ENCODE results near the gene RAB11FIP3.

Gene RAB11FIP3

GRCh38 chr16:546909-547770 lies 121.7 kb downstream of the RAB11FIP3 start:
- TF ChIP-seq TAF1 (IDR thresholded peaks at IDR 0.05; ENCODE audit: low read depth), result no peak
- TF ChIP-seq, protein P1, sequence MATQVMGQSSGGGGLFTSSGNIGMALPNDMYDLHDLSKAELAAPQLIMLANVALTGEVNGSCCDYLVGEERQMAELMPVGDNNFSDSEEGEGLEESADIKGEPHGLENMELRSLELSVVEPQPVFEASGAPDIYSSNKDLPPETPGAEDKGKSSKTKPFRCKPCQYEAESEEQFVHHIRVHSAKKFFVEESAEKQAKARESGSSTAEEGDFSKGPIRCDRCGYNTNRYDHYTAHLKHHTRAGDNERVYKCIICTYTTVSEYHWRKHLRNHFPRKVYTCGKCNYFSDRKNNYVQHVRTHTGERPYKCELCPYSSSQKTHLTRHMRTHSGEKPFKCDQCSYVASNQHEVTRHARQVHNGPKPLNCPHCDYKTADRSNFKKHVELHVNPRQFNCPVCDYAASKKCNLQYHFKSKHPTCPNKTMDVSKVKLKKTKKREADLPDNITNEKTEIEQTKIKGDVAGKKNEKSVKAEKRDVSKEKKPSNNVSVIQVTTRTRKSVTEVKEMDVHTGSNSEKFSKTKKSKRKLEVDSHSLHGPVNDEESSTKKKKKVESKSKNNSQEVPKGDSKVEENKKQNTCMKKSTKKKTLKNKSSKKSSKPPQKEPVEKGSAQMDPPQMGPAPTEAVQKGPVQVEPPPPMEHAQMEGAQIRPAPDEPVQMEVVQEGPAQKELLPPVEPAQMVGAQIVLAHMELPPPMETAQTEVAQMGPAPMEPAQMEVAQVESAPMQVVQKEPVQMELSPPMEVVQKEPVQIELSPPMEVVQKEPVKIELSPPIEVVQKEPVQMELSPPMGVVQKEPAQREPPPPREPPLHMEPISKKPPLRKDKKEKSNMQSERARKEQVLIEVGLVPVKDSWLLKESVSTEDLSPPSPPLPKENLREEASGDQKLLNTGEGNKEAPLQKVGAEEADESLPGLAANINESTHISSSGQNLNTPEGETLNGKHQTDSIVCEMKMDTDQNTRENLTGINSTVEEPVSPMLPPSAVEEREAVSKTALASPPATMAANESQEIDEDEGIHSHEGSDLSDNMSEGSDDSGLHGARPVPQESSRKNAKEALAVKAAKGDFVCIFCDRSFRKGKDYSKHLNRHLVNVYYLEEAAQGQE (IDR thresholded peaks at IDR 0.05; ENCODE audit: low read depth), result no peak

DNA sequence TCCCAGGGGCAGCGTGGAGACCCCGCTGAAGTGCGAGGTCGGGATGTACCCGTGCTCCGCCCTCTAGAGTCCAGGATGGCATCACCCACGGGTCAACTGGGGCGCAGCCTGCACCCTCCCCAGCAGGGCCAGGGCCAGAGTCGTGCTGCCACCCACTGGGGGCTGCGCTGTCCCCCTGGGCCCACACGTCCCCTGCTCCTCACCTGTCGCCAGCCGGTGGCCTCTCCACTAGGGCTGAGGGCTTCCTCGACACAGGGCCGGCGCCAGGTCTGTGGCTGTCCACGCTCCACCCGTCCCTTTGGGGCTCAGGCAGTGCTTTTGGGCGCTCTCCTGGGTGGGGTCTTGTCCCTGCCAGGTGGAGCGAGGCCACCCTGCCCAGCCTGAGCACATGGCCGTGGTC lies 123.1 kb downstream of the RAB11FIP3 start:
- TF ChIP-seq TCF12 (IDR thresholded peaks at IDR 0.05; ENCODE audit: low read depth), result no peak
- no peak for TF ChIP-seq EGR1 (IDR thresholded peaks at IDR 0.05)
- TF ChIP-seq, protein P1 (IDR thresholded peaks at IDR 0.05; ENCODE audit: low read depth), result no peak
- TF ChIP-seq FOXM1 (IDR thresholded peaks at IDR 0.05; ENCODE audit: borderline replicate concordance, low read depth), result no peak
- no peak for TF ChIP-seq EP300 (IDR thresholded peaks at IDR 0.05; ENCODE audit: borderline replicate concordance)
- TF ChIP-seq TAF1 (IDR thresholded peaks at IDR 0.05; ENCODE audit: low read depth), result no peak

- TF ChIP-seq TCF12 (IDR thresholded peaks at IDR 0.05; ENCODE audit: low read depth) (no peak), EGR1 (IDR thresholded peaks at IDR 0.05) (no peak), CEBPB (IDR thresholded peaks at IDR 0.05) (no peak), TEAD4 (IDR thresholded peaks at IDR 0.05) (no peak), FOXM1 (IDR thresholded peaks at IDR 0.05; ENCODE audit: borderline replicate concordance, low read depth) (no peak), CREB1 (IDR thresholded peaks at IDR 0.05; ENCODE audit: low read depth) (no peak), YY1 (IDR thresholded peaks at IDR 0.05; ENCODE audit: low read depth) (no peak), RAD21 (IDR thresholded peaks at IDR 0.05; ENCODE audit: low read depth) (no peak), NFIC (IDR thresholded peaks at IDR 0.05) (no peak)
- TF ChIP-seq, protein P2, sequence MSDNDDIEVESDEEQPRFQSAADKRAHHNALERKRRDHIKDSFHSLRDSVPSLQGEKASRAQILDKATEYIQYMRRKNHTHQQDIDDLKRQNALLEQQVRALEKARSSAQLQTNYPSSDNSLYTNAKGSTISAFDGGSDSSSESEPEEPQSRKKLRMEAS (IDR thresholded peaks at IDR 0.05), result no peak
- TF ChIP-seq, protein P1 (IDR thresholded peaks at IDR 0.05; ENCODE audit: low read depth), result no peak
- TF ChIP-seq, protein P3, sequence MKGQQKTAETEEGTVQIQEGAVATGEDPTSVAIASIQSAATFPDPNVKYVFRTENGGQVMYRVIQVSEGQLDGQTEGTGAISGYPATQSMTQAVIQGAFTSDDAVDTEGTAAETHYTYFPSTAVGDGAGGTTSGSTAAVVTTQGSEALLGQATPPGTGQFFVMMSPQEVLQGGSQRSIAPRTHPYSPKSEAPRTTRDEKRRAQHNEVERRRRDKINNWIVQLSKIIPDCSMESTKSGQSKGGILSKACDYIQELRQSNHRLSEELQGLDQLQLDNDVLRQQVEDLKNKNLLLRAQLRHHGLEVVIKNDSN (IDR thresholded peaks at IDR 0.05), result no peak
These were observed 124.3 kb downstream of the RAB11FIP3 start for GRCh38 chr16:549544-550263.

DNA sequence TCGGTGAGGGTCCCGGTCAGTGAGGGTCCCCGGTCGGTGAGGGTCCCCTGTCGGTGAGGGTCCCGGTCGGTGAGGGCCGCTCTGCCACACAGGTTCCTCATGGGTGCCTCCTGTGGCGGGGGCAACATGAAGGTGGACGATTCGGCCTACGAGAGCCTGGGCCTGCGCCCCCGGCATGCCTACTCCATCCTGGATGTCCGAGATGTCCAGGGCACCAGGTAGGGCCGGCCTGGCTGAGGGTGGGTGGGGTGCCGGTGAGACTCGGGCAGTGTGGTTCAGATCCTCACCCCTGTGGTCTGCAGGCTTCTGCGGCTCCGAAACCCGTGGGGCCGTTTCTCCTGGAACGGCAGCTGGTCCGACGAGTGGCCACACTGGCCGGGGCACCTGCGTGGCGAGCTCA lies 125.8 kb downstream of the RAB11FIP3 start:
- no peak for TF ChIP-seq TCF12 (IDR thresholded peaks at IDR 0.05; ENCODE audit: low read depth)
- TF ChIP-seq CEBPB (IDR thresholded peaks at IDR 0.05), result no peak
- no peak for TF ChIP-seq TAF1 (IDR thresholded peaks at IDR 0.05; ENCODE audit: low read depth)
- TF ChIP-seq EP300 (IDR thresholded peaks at IDR 0.05; ENCODE audit: borderline replicate concordance), result no peak
- TF ChIP-seq ZBTB7A (IDR thresholded peaks at IDR 0.05; ENCODE audit: low read depth), result no peak
- TF ChIP-seq EGR1 (IDR thresholded peaks at IDR 0.05), result no peak
- TF ChIP-seq, protein P2 (IDR thresholded peaks at IDR 0.05), result no peak
- TF ChIP-seq, protein P3 (IDR thresholded peaks at IDR 0.05), result no peak
- TF ChIP-seq, protein P1 (IDR thresholded peaks at IDR 0.05; ENCODE audit: low read depth), result no peak
- TF ChIP-seq CREB1 (IDR thresholded peaks at IDR 0.05; ENCODE audit: low read depth), result no peak
- TF ChIP-seq NFIC (IDR thresholded peaks at IDR 0.05), result no peak
- TF ChIP-seq YY1 (IDR thresholded peaks at IDR 0.05; ENCODE audit: low read depth), result no peak
- TF ChIP-seq FOXM1 (IDR thresholded peaks at IDR 0.05; ENCODE audit: borderline replicate concordance, low read depth), result no peak
